Frontal cortex (tissue), 4 donors: ENCODE results near the gene CDKL5. TPM values are rescaled to one million over a fixed set of nuclear protein-coding genes. Genes with fewer than 3 reads are reported as not detected.

Experiments
- DNase-seq, 2 donors: peaks; one replicate each; pipeline ENCODE4 v3.0.0; 2012; ENCODE audit warnings: low spot score in 2 of 2
- FAIRE-seq: peaks from 2 replicates; lab custom pipeline; 2012; peaks lifted over from hg19 to GRCh38; lab: Jason Lieb, UNC
- small RNA-seq: library from RNA; depleted of rRNA; stranded (forward); fragments of <200 nt; gene quantifications from one replicate; pipeline ENCODE3, GENCODE V24; 2014
- total RNA-seq: library from RNA; depleted of rRNA; stranded (reverse); fragments of >200 nt; gene quantifications from one replicate; pipeline ENCODE4 v1.2.3, GENCODE V29; 2014
- donor health status: control.
- donor health status: control.
- donor health status: control.

Gene CDKL5
- total RNA-seq, 1 donor from 2014 or later: 37.5 TPM

- DNase-seq (no peak), FAIRE-seq (no peak)
Observed at GRCh38 chrX:18677161-18677869, 251.9 kb downstream of the CDKL5 start.

DNA sequence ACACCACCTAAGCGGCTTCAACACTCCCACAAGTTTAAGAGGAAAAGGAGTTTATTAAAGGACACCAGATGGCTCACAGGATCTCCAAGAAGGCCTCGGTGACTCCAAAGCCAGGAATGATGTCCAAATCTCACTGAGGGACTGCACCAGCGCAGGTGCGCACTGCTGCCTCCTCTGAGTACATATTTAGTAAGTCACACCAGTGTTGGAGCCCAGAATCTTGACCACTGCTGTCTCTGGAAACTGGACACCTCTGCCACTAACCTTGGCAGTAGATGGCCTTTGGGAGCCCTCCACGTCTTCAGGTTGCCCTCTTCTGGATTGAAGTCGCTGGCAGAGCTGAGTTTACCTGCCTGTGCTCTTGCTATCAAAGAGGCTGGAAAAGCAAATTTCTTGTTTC, 256.6 kb downstream of the CDKL5 start:
- DNase-seq (no peak), FAIRE-seq (no peak)

GRCh38 chrX:18682979-18683387, 257.6 kb downstream of the CDKL5 start:
- DNase-seq (no peak), FAIRE-seq (no peak)

- no peak for FAIRE-seq
- DNase-seq: no peak
Observed at GRCh38 chrX:18687856-18688495, 262.6 kb downstream of the CDKL5 start.

GRCh38 chrX:18691431-18691830, 266.0 kb downstream of the CDKL5 start:
- FAIRE-seq (no peak), DNase-seq (no peak)

DNA sequence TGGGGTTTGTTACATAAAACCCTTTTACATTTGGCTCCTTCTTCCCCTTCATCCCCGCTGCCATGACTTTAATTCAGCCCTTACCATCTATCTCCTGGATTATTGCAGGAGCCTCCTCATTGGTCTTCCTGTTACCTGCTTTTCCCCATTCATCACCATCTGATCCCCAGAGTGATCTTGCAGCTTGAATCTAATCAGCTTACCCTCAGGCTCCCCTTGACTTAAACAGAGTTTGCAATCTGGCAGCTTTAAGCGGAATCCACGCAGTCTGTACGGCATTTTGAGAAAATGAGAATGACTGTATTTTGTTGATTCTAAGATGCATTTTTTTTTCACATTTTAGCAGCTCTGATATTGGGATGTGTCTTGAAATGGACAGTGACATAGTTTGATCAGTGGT, 267.1 kb downstream of the CDKL5 start:
- FAIRE-seq: no peak
- DNase-seq: no peak

GRCh38 chrX:18696653-18697052, 271.2 kb downstream of the CDKL5 start:
- FAIRE-seq (no peak), DNase-seq (no peak)

GRCh38 chrX:18698737-18699650, 273.6 kb downstream of the CDKL5 start:
- no peak for DNase-seq
- no peak for FAIRE-seq

- FAIRE-seq (no peak), DNase-seq (no peak)
Observed at GRCh38 chrX:18701621-18702361, 276.4 kb downstream of the CDKL5 start.

GRCh38 chrX:18702362-18703195, 277.2 kb downstream of the CDKL5 start:
- no peak for FAIRE-seq

More at GRCh38 chrX:18702362-18703195, 277.2 kb downstream of the CDKL5 start:
- DNase-seq: no peak

Small RNA genes lying within 50 kb of the gene (small RNA-seq; reads per million reads assigned to genes)
- gene RF00019: not detected

Other genes starting within 250 kb of the CDKL5 start
- not detected for gene BEND2, start 204.7 kb upstream of the CDKL5 start, total RNA-seq
- 13.9 TPM for gene SCML2, start 70.9 kb upstream of the CDKL5 start, total RNA-seq
- gene RS1, start 246.5 kb downstream of the CDKL5 start, total RNA-seq: not detected